ENCODE measurements around the gene SIDT2. TPM values are rescaled to one million over a fixed set of nuclear protein-coding genes. Genes with fewer than 3 reads are reported as not detected.

SIDT2 gene
- total RNA-seq, 1 experiment from 2014 or later, result 30.6 TPM

GRCh38 chr11:117195761-117196160 is 17.2 kb downstream of the SIDT2 start:
- H3K4me2 ChIP-seq (ENCODE audit: low read depth, low read length, poor library complexity, severe bottlenecking), result no peak overlapping the region
- H3K27ac ChIP-seq (ENCODE audit: low read length), result no peak overlapping the region
- no peaks in the 10 kb centered on the region for H3K36me3 ChIP-seq (ENCODE audit: insufficient read depth, low read length)

GRCh38 chr11:117197006-117197405 is 18.5 kb downstream of the SIDT2 start:
- Histone ChIP-seq H3K27me3 (ENCODE audit: low read length) (no peaks in the 10 kb centered on the region), H3K4me2 (ENCODE audit: low read depth, low read length, poor library complexity, severe bottlenecking) (no peak overlapping the region), H3K27ac (ENCODE audit: low read length) (no peak overlapping the region), H4K20me1 (ENCODE audit: insufficient read depth, low read depth, low read length) (no peaks in the 10 kb centered on the region), H3K9me2 (replicated peaks; ENCODE audit: insufficient read depth, low read length) (no peaks in the 10 kb centered on the region), H3K9me3 (ENCODE audit: low read length) (no peaks in the 10 kb centered on the region), H3K4me1 (ENCODE audit: low read length) (no peaks in the 10 kb centered on the region), H3K4me3 (ENCODE audit: low read length) (no peak overlapping the region), H3K79me2 (ENCODE audit: low read length) (no peaks in the 10 kb centered on the region), H3K9ac (ENCODE audit: low read length) (no peak overlapping the region), H2AFZ (ENCODE audit: low read length) (no peak overlapping the region), H3K36me3 (ENCODE audit: insufficient read depth, low read length) (no peaks in the 10 kb centered on the region)
- DNase-seq, result no peak

More at GRCh38 chr11:117195761-117196160, 17.2 kb downstream of the SIDT2 start:
- H3K9ac ChIP-seq (ENCODE audit: low read length), result no peak overlapping the region
- no peaks in the 10 kb centered on the region for H3K9me2 ChIP-seq (replicated peaks; ENCODE audit: insufficient read depth, low read length)
- no peak for DNase-seq
- H3K4me3 ChIP-seq (ENCODE audit: low read length), result no peak overlapping the region
- no peaks in the 10 kb centered on the region for H3K4me1 ChIP-seq (ENCODE audit: low read length)
- H3K79me2 ChIP-seq (ENCODE audit: low read length), result no peaks in the 10 kb centered on the region
- no peaks in the 10 kb centered on the region for H3K27me3 ChIP-seq (ENCODE audit: low read length)
- no peaks in the 10 kb centered on the region for H3K9me3 ChIP-seq (ENCODE audit: low read length)
- no peak overlapping the region for H2AFZ ChIP-seq (ENCODE audit: low read length)
- H4K20me1 ChIP-seq (ENCODE audit: insufficient read depth, low read depth, low read length), result no peaks in the 10 kb centered on the region

GRCh38 chr11:117197516-117198456 is 19.2 kb downstream of the SIDT2 start:
- H3K79me2 ChIP-seq (ENCODE audit: low read length), result no peaks in the 10 kb centered on the region
- H3K4me1 ChIP-seq (ENCODE audit: low read length), result no peaks in the 10 kb centered on the region
- no peaks in the 10 kb centered on the region for H3K27me3 ChIP-seq (ENCODE audit: low read length)
- H3K4me2 ChIP-seq (ENCODE audit: low read depth, low read length, poor library complexity, severe bottlenecking), result no peak overlapping the region
- no peak overlapping the region for H3K9ac ChIP-seq (ENCODE audit: low read length)
- H3K36me3 ChIP-seq (ENCODE audit: insufficient read depth, low read length), result no peaks in the 10 kb centered on the region
- H3K27ac ChIP-seq (ENCODE audit: low read length), result no peak overlapping the region
- no peak overlapping the region for H2AFZ ChIP-seq (ENCODE audit: low read length)
- H4K20me1 ChIP-seq (ENCODE audit: insufficient read depth, low read depth, low read length), result no peaks in the 10 kb centered on the region
- no peaks in the 10 kb centered on the region for H3K9me2 ChIP-seq (replicated peaks; ENCODE audit: insufficient read depth, low read length)
- no peaks in the 10 kb centered on the region for H3K9me3 ChIP-seq (ENCODE audit: low read length)
- peak; percentile 43 for DNase-seq
- no peak overlapping the region for H3K4me3 ChIP-seq (ENCODE audit: low read length)

GRCh38 chr11:117198613-117199012 is 20.1 kb downstream of the SIDT2 start:
- H3K36me3 ChIP-seq (ENCODE audit: insufficient read depth, low read length), result no peaks in the 10 kb centered on the region
- no peaks in the 10 kb centered on the region for H3K4me1 ChIP-seq (ENCODE audit: low read length)
- no peaks in the 10 kb centered on the region for H3K79me2 ChIP-seq (ENCODE audit: low read length)
- no peak overlapping the region for H2AFZ ChIP-seq (ENCODE audit: low read length)
- no peak overlapping the region for H3K4me2 ChIP-seq (ENCODE audit: low read depth, low read length, poor library complexity, severe bottlenecking)
- H4K20me1 ChIP-seq (ENCODE audit: insufficient read depth, low read depth, low read length), result no peaks in the 10 kb centered on the region
- no peak overlapping the region for H3K4me3 ChIP-seq (ENCODE audit: low read length)
- no peak overlapping the region for H3K9ac ChIP-seq (ENCODE audit: low read length)
- no peaks in the 10 kb centered on the region for H3K27me3 ChIP-seq (ENCODE audit: low read length)
- no peak for DNase-seq
- H3K27ac ChIP-seq (ENCODE audit: low read length), result no peak overlapping the region
- H3K9me3 ChIP-seq (ENCODE audit: low read length), result no peaks in the 10 kb centered on the region
- no peaks in the 10 kb centered on the region for H3K9me2 ChIP-seq (replicated peaks; ENCODE audit: insufficient read depth, low read length)

- no peaks in the 10 kb centered on the region for H3K9me3 ChIP-seq (ENCODE audit: low read length)
- H3K4me1 ChIP-seq (ENCODE audit: low read length), result no peaks in the 10 kb centered on the region
- no peaks in the 10 kb centered on the region for H3K36me3 ChIP-seq (ENCODE audit: insufficient read depth, low read length)
- no peaks in the 10 kb centered on the region for H3K9me2 ChIP-seq (replicated peaks; ENCODE audit: insufficient read depth, low read length)
- no peak for DNase-seq
- no peaks in the 10 kb centered on the region for H3K79me2 ChIP-seq (ENCODE audit: low read length)
- H3K27ac ChIP-seq (ENCODE audit: low read length), result no peak within 1 kb of the TSS
- H3K27me3 ChIP-seq (ENCODE audit: low read length), result no peaks in the 10 kb centered on the region
- no peak within 1 kb of the TSS for H3K4me3 ChIP-seq (ENCODE audit: low read length)
- H3K4me2 ChIP-seq (ENCODE audit: low read depth, low read length, poor library complexity, severe bottlenecking), result no peak within 1 kb of the TSS
- H4K20me1 ChIP-seq (ENCODE audit: insufficient read depth, low read depth, low read length), result no peaks in the 10 kb centered on the region
- no peak within 1 kb of the TSS for H3K9ac ChIP-seq (ENCODE audit: low read length)
- H2AFZ ChIP-seq (ENCODE audit: low read length), result no peak within 1 kb of the TSS
Measured at GRCh38 chr11:117199053-117199915, 20.7 kb downstream of the SIDT2 start, which contains the start of gene TAGLN. Gene TAGLN (plus strand): TSS chr11:117199370. CDS start chr11:117203014, 3,644 bp downstream.

GRCh38 chr11:117199916-117200812 is 21.6 kb downstream of the SIDT2 start:
- no peak for DNase-seq
- Histone ChIP-seq H2AFZ (ENCODE audit: low read length) (no peak overlapping the region), H3K9me3 (ENCODE audit: low read length) (no peaks in the 10 kb centered on the region), H3K27ac (ENCODE audit: low read length) (no peak overlapping the region), H3K27me3 (ENCODE audit: low read length) (no peaks in the 10 kb centered on the region), H3K4me1 (ENCODE audit: low read length) (no peaks in the 10 kb centered on the region), H4K20me1 (ENCODE audit: insufficient read depth, low read depth, low read length) (no peaks in the 10 kb centered on the region), H3K9ac (ENCODE audit: low read length) (no peak overlapping the region), H3K36me3 (ENCODE audit: insufficient read depth, low read length) (no peaks in the 10 kb centered on the region), H3K4me3 (ENCODE audit: low read length) (no peak overlapping the region), H3K9me2 (replicated peaks; ENCODE audit: insufficient read depth, low read length) (no peaks in the 10 kb centered on the region), H3K4me2 (ENCODE audit: low read depth, low read length, poor library complexity, severe bottlenecking) (no peak overlapping the region), H3K79me2 (ENCODE audit: low read length) (no peaks in the 10 kb centered on the region)

GRCh38 chr11:117200813-117201657 is 22.5 kb downstream of the SIDT2 start:
- Histone ChIP-seq H3K36me3 (ENCODE audit: insufficient read depth, low read length) (no peaks in the 10 kb centered on the region), H3K4me2 (ENCODE audit: low read depth, low read length, poor library complexity, severe bottlenecking) (no peak overlapping the region)

More at GRCh38 chr11:117200813-117201657, 22.5 kb downstream of the SIDT2 start:
- H3K27ac ChIP-seq (ENCODE audit: low read length), result no peak overlapping the region
- H3K79me2 ChIP-seq (ENCODE audit: low read length), result no peaks in the 10 kb centered on the region
- no peak overlapping the region for H3K9ac ChIP-seq (ENCODE audit: low read length)
- H3K9me3 ChIP-seq (ENCODE audit: low read length), result no peaks in the 10 kb centered on the region
- no peaks in the 10 kb centered on the region for H3K27me3 ChIP-seq (ENCODE audit: low read length)
- H4K20me1 ChIP-seq (ENCODE audit: insufficient read depth, low read depth, low read length), result no peaks in the 10 kb centered on the region
- H3K4me1 ChIP-seq (ENCODE audit: low read length), result no peaks in the 10 kb centered on the region
- no peak overlapping the region for H3K4me3 ChIP-seq (ENCODE audit: low read length)
- no peak overlapping the region for H2AFZ ChIP-seq (ENCODE audit: low read length)
- no peak for DNase-seq
- no peaks in the 10 kb centered on the region for H3K9me2 ChIP-seq (replicated peaks; ENCODE audit: insufficient read depth, low read length)
